Ovary (tissue), 9 donors: ENCODE data around the gene CCDC14. TPM values are rescaled to one million over a fixed set of nuclear protein-coding genes. Genes with fewer than 3 reads are reported as not detected.

Source experiments
- DNase-seq, 5 donors: peaks; one replicate each; pipeline ENCODE4 v3.0.0-alpha.2; 2019 to 2020
- H3K27ac ChIP-seq, 2 donors: fragments of 200-600 bp; one replicate each; pipeline versions ENCODE4 v1.5.1 to v1.8.0; 2019 to 2022
- H3K27me3 ChIP-seq: fragments of 200-600 bp; one replicate; pipeline ENCODE4 v1.8.0; 2022
- H3K36me3 ChIP-seq: fragments of 200-600 bp; sonication (generic); one replicate; pipeline ENCODE4 v1.5.1; 2019
- H3K4me1 ChIP-seq: one replicate; pipeline ENCODE4 v1.8.1; 2013; ENCODE audit warnings: mild to moderate bottlenecking, moderate library complexity; ENCODE audit not compliant: insufficient read depth
- H3K4me3 ChIP-seq: fragments of 200-600 bp; sonication (generic); one replicate; pipeline ENCODE4 v1.5.1; 2017
- H3K9me3 ChIP-seq, 2 donors: fragments of 200-600 bp in 1 of 2; sonication (generic) in 1 of 2; one replicate each; pipeline versions ENCODE4 v1.5.1 to v1.8.1; 2013 to 2019; ENCODE audit warnings: mild to moderate bottlenecking in 1 of 2, moderate library complexity in 1 of 2
- EP300 ChIP-seq: sonication (generic); formaldehyde crosslinking; IDR thresholded peaks from one replicate; pipeline ENCODE4 v1.6.1; 2017; ENCODE audit warnings: antibody characterized with exemption
- POLR2A ChIP-seq: fragments of 450-650 bp; IDR thresholded peaks from one replicate; pipeline ENCODE4 v1.6.1; 2017; ENCODE audit warnings: antibody characterized with exemption, mild to moderate bottlenecking, moderate library complexity
- WGBS, 3 donors: extraction: QIAGEN DNeasy Blood & Tissue Kit in 1 of 3; methylation state at CpG; one replicate each; pipeline versions ENCODE4 v1.1.5 to v1.1.7; 2013 to 2017; 5-methylcytosine and 5-hydroxymethylcytosine counted together
- intact Hi-C, 4 donors: fragments of 100-400 bp; cut with DNase I; formaldehyde crosslinking; loops; one replicate each; pipeline versions ENCODE4 v1.11.0 to v1.15.1; 2022 to 2023
- polyA plus RNA-seq, 2 donors: library from polyadenylated mRNA; stranded (reverse); fragments of 200-250 nt in 1 of 2; fragments of 350-450 nt in 1 of 2; fragmentation: Illumina TruSeq in 1 of 2; extraction: RNeasy Lipid Tissue Mini Kit (QIAGEN cat#74804) in 1 of 2; gene quantifications; one replicate each; pipeline ENCODE4 v1.2.3, GENCODE V29; 2013 to 2014
- total RNA-seq, 7 donors: library from RNA; depleted of rRNA in 2 of 7; stranded (reverse); fragments of >200 nt in 2 of 7; fragmentation: NEBNext Ultra II Directional in 3 of 7; extraction: Animal tissue kit (Norgen Biotek cat#: 25700) in 3 of 7; gene quantifications; one replicate each; pipeline versions ENCODE4 v1.1.0 to v1.2.4, GENCODE V29; 2016 to 2023
- TF ChIP-seq, protein P1 (sequence below), 3 donors: fragments of 450-650 bp in 2 of 3; fragments of 200-600 bp in 1 of 3; IDR thresholded peaks; one replicate each; pipeline versions ENCODE4 v1.5.1 to v1.8.0; 2016 to 2022; ENCODE audit warnings: antibody characterized with exemption in 3 of 3, mild to moderate bottlenecking in 1 of 3
- donor health status: DM: no; HTN: no; CAD: no; lungs with moderate emphysema.
- donor health status: DM: no; HTN: no; CAD: no.
- donor health status: Bipolar disorder and iron deficiency.
- donor health status: DM: yes; HTN: yes; CAD: no.
- donor health status: DM: no; HTN: no; CAD: no.
- donor health status: DM: yes; HTN: yes; CAD: no.

CCDC14 gene
- total and polyA plus RNA-seq, 9 donors = 19.9 to 32.1 (median 27.0) TPM

DNA sequence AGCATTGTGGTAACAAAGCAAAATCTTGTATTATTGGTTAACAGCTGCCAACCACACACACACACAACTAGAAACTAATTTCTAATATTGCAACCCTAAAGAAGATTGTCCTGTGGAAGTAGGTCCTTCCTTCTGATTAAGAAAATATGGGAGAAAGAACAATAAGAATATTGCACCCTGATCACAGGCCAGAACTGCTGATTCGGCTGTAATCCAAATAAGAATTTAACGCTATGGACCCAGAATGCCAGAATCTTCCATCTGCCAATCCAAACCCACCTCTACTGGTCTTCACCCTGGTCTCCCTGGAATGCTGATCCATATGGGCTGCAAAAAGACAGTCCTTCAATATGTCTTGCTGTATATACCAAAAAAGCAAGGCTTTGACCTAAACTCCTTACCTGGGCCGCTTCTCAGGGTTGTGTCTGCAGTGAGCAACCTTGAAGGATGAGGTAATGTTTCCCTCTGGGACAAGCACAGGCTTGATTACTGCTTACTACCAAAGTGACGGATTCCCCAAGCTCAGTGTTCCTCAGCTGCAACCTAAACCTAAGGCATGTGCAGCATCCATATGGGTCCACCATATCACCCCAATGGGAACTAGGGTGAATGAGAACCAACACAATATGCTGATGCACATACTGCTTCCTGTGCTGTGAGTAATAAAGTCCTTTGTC lies 8.0 kb downstream of the CCDC14 start:
- H3K36me3 ChIP-seq = no peaks in the 10 kb centered on the region
- DNase-seq = no peak
- no peaks in the 10 kb centered on the region for H3K4me1 ChIP-seq
- intact Hi-C loops = no loop called here
- H3K9me3 ChIP-seq = no peaks in the 10 kb centered on the region
- no peaks in the 10 kb centered on the region for H3K27me3 ChIP-seq
- 93 to 99% (median 95%) methylated on average over 4 of the region's 4 CpGs for WGBS, 3 donors
- no peak overlapping the region for H3K4me3 ChIP-seq
- no peak overlapping the region for H3K27ac ChIP-seq
- no peak for TF ChIP-seq POLR2A
- TF ChIP-seq EP300 = no peak
- TF ChIP-seq, protein P1, sequence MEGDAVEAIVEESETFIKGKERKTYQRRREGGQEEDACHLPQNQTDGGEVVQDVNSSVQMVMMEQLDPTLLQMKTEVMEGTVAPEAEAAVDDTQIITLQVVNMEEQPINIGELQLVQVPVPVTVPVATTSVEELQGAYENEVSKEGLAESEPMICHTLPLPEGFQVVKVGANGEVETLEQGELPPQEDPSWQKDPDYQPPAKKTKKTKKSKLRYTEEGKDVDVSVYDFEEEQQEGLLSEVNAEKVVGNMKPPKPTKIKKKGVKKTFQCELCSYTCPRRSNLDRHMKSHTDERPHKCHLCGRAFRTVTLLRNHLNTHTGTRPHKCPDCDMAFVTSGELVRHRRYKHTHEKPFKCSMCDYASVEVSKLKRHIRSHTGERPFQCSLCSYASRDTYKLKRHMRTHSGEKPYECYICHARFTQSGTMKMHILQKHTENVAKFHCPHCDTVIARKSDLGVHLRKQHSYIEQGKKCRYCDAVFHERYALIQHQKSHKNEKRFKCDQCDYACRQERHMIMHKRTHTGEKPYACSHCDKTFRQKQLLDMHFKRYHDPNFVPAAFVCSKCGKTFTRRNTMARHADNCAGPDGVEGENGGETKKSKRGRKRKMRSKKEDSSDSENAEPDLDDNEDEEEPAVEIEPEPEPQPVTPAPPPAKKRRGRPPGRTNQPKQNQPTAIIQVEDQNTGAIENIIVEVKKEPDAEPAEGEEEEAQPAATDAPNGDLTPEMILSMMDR (IDR thresholded peaks at IDR 0.05) = no peak

DNA sequence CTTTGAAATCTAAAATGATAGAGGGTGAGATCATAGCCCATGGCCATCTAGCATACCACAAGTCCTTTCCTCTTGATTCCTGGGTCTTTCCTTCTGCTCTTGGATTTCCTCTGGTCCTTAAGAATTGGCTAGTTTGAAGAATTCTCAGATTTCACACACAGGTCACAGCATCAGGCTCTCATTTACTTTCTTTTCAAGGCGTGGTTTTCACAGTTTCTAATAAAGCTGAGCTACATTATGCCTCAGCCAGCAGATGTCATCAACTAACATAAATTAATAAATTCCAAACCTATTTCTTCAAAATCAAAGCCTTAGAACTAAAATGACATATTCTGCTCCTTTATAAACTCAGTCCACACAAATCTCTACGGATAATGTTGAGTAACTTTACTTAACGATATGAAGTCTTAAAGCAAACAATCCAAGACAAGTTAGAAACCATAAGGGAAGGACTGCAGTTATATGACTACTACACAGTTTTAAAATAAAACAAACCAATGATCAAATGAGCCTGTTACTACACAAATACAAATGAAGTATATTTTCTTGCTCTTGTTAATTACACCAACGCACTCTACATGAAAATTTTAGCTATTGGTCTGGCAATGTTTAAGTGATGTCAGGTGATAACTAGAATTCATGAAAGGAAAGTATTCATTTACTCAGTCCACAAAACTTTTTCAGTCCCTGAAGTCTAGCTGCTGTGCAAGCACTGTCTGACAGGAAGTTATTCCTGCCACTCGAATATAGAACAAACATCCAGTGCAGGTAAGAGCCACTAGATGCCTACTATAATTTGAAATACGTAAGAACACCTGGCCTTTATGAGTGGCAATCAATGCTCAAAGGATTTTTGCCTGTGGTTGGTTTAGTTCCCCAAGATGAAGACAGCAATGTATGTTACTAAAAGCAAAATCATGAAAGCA lies 9.2 kb downstream of the CCDC14 start:
- no peaks in the 10 kb centered on the region for H3K4me1 ChIP-seq
- no peak overlapping the region for H3K4me3 ChIP-seq
- DNase-seq = no peak
- WGBS, 3 donors = 75 to 81% (median 78%) methylated on average over 6 of the region's 6 CpGs
- TF ChIP-seq, protein P1 (IDR thresholded peaks at IDR 0.05) = no peak
- TF ChIP-seq POLR2A (no peak), EP300 (no peak)
- intact Hi-C loops = no loop called here
- H3K27me3 ChIP-seq = no peaks in the 10 kb centered on the region
- no peaks in the 10 kb centered on the region for H3K36me3 ChIP-seq
- H3K27ac ChIP-seq = no peak overlapping the region
- no peaks in the 10 kb centered on the region for H3K9me3 ChIP-seq

DNA sequence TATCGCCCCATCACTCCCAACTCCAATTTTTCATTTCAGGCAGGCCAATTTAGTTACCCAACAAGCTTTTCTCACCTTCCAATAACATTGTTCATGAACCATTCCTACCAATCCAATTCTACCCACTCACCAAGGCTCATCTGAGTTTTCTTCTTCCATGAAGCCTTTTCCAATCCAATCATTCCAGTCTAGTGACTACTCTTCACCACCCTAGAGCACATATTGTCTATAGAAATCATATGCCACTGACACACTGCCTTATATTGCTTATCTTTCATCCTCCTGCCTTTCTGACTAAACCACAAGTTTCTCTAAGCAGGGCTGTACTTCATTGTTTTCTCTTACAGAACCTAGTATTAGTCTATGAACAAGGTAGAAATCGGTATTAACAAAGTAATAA lies 11.4 kb downstream of the CCDC14 start:
- TF ChIP-seq EP300 (no peak), POLR2A (no peak)
- TF ChIP-seq, protein P1 (IDR thresholded peaks at IDR 0.05) = no peak
- no peaks in the 10 kb centered on the region for H3K27me3 ChIP-seq
- no peak for DNase-seq
- no peaks in the 10 kb centered on the region for H3K36me3 ChIP-seq
- H3K4me3 ChIP-seq = no peak overlapping the region
- no peak overlapping the region for H3K27ac ChIP-seq
- H3K9me3 ChIP-seq = no peaks in the 10 kb centered on the region
- H3K4me1 ChIP-seq = no peaks in the 10 kb centered on the region
- WGBS, 3 donors = 98 to 99% (median 98%) methylated on average over 2 of the region's 2 CpGs
- intact Hi-C loops = no loop called here

DNA sequence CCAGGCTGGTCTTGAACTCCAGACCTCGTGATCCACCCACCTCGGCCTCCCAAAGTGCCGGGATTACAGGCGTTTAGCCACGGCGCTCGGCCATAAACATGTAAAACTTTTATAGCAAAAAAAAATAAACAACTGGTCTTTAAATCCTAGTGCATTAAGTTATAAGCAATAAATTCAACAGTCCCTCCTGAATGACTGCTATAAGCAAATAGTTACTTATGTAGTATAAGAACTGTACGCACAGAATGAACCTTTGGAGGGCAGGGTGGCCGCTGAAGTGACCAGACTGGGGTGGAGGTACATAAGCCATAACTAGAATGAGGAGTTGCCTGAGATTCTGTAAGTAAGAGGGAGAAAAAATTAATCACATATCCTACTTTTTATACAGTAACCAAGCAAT lies 12.6 kb downstream of the CCDC14 start:
- no peak overlapping the region for H3K4me3 ChIP-seq
- H3K27ac ChIP-seq = no peak overlapping the region
- intact Hi-C loops = no loop called here
- no peaks in the 10 kb centered on the region for H3K36me3 ChIP-seq
- H3K4me1 ChIP-seq = no peaks in the 10 kb centered on the region
- TF ChIP-seq POLR2A = no peak
- TF ChIP-seq EP300 = no peak
- TF ChIP-seq, protein P1 (IDR thresholded peaks at IDR 0.05) = no peak
- DNase-seq = no peak
- H3K9me3 ChIP-seq = no peaks in the 10 kb centered on the region
- H3K27me3 ChIP-seq = no peaks in the 10 kb centered on the region
- 95 to 98% (median 97%) methylated on average over 9 of the region's 9 CpGs for WGBS, 3 donors
